Astrocyte (in vitro differentiated cells and primary cell): ENCODE measurements around the gene CD40. TPM values are rescaled to one million over a fixed set of nuclear protein-coding genes. Genes with fewer than 3 reads are reported as not detected.

ENCODE experiments used
- DNase-seq: peaks from one replicate; pipeline ENCODE4 v3.0.0-alpha.2; 2010; ENCODE audit warnings: low read depth
- FAIRE-seq: peaks from 2 replicates; lab custom pipeline; 2011; peaks lifted over from hg19 to GRCh38; lab: Jason Lieb, UNC
- H2AFZ ChIP-seq: 2 replicates; pipeline ENCODE4 v1.6.0; 2012; ENCODE audit warnings: low read depth, low read length, inconsistent platforms
- H3K27ac ChIP-seq: 2 replicates; pipeline ENCODE4 v1.5.1; 2011; ENCODE audit warnings: low read depth, low read length, inconsistent platforms
- H3K27me3 ChIP-seq: 2 replicates; pipeline ENCODE4 v1.6.0; 2011; ENCODE audit warnings: low read length, inconsistent platforms; ENCODE audit not compliant: insufficient read depth
- H3K36me3 ChIP-seq: 2 replicates; pipeline ENCODE4 v1.5.1; 2011; ENCODE audit warnings: low read length, inconsistent platforms; ENCODE audit not compliant: insufficient read depth
- H3K4me1 ChIP-seq: 2 replicates; pipeline ENCODE4 v1.5.1; 2011; ENCODE audit warnings: low read length, inconsistent platforms; ENCODE audit not compliant: insufficient read depth
- H3K4me2 ChIP-seq: 2 replicates; pipeline ENCODE4 v1.6.0; 2012; ENCODE audit warnings: low read length, inconsistent platforms
- H3K4me3 ChIP-seq: 2 replicates; pipeline ENCODE4 v1.5.1; 2011; ENCODE audit warnings: low read depth, mild to moderate bottlenecking, low read length, inconsistent platforms; ENCODE audit not compliant: insufficient read depth
- H3K79me2 ChIP-seq: 2 replicates; pipeline ENCODE4 v1.6.0; 2012; ENCODE audit warnings: mild to moderate bottlenecking, low read length, inconsistent platforms; ENCODE audit not compliant: insufficient read depth
- H3K9ac ChIP-seq: 2 replicates; pipeline ENCODE4 v1.6.0; 2012; ENCODE audit warnings: mild to moderate bottlenecking, low read length, inconsistent platforms
- H3K9me3 ChIP-seq: 2 replicates; pipeline ENCODE4 v1.5.1; 2012; ENCODE audit warnings: low read depth, mild to moderate bottlenecking, low read length, inconsistent platforms; ENCODE audit not compliant: insufficient read depth
- H4K20me1 ChIP-seq: 2 replicates; pipeline ENCODE4 v1.6.0; 2012; ENCODE audit warnings: low read length, inconsistent platforms; ENCODE audit not compliant: insufficient read depth
- H3K27ac Mint-ChIP-seq: one replicate; pipeline ENCODE4 v1.8.0; 2021; ENCODE audit warnings: mild to moderate bottlenecking, mixed read lengths; ENCODE audit not compliant: unreplicated experiment
- H3K27me3 Mint-ChIP-seq: one replicate; pipeline ENCODE4 v1.8.0; 2021; ENCODE audit warnings: low read depth, mixed read lengths; ENCODE audit not compliant: unreplicated experiment
- H3K36me3 Mint-ChIP-seq: one replicate; pipeline ENCODE4 v1.8.0; 2021; ENCODE audit warnings: low read depth, mixed read lengths; ENCODE audit not compliant: unreplicated experiment
- H3K4me1 Mint-ChIP-seq: one replicate; pipeline ENCODE4 v1.8.0; 2021; ENCODE audit warnings: low read depth, mixed read lengths; ENCODE audit not compliant: unreplicated experiment
- H3K4me3 Mint-ChIP-seq: one replicate; pipeline ENCODE4 v1.8.0; 2021; ENCODE audit warnings: mild to moderate bottlenecking, moderate library complexity, mixed read lengths; ENCODE audit not compliant: unreplicated experiment
- H3K9me3 Mint-ChIP-seq: one replicate; pipeline ENCODE4 v1.8.0; 2021; ENCODE audit warnings: mild to moderate bottlenecking, mixed read lengths; ENCODE audit not compliant: unreplicated experiment
- CTCF ChIP-seq: IDR thresholded peaks from 2 replicates; pipeline ENCODE4 v1.5.1; 2011; ENCODE audit warnings: low read depth, mild to moderate bottlenecking, inconsistent platforms, low read length, moderate library complexity; ENCODE audit not compliant: insufficient read depth
- EZH2 ChIP-seq: IDR thresholded peaks from 2 replicates; pipeline ENCODE4 v1.6.1; 2012; ENCODE audit warnings: mild to moderate bottlenecking, low read length, inconsistent platforms; ENCODE audit not compliant: insufficient read depth
- total RNA-seq: library from RNA; stranded (reverse); gene quantifications from 2 replicates; pipeline ENCODE4 v1.2.1, GENCODE V29; 2021

CD40 gene
- total RNA-seq, 1 donor from 2014 or later: 2.3 TPM

GRCh38 chr20:46174469-46175126 lies 56.5 kb downstream of the CD40 start:
- H3K9me3 ChIP-seq: peaks cover 4% of the 10 kb centered on the region
- Mint-ChIP-seq H3K27ac (no peak overlapping the region), H3K4me1 (no peaks in the 10 kb centered on the region), H3K27me3 (peaks cover 89% of the 10 kb centered on the region), H3K9me3 (no peaks in the 10 kb centered on the region), H3K36me3 (no peaks in the 10 kb centered on the region), H3K4me3 (no peak overlapping the region)
- no peak overlapping the region for H3K9ac ChIP-seq
- no peaks in the 10 kb centered on the region for H3K36me3 ChIP-seq
- H3K4me2 ChIP-seq: no peak overlapping the region
- DNase-seq (peak; percentile 3), FAIRE-seq (no peak)
- peak overlapping the region; percentile 34 for H2AFZ ChIP-seq
- H3K4me3 ChIP-seq: no peak overlapping the region
- TF ChIP-seq CTCF: peak; percentile 15
- TF ChIP-seq EZH2: no peak
- no peak overlapping the region for H3K27ac ChIP-seq
- H3K27me3 ChIP-seq: peaks cover 44% of the 10 kb centered on the region
- no peaks in the 10 kb centered on the region for H3K79me2 ChIP-seq
- no peaks in the 10 kb centered on the region for H3K4me1 ChIP-seq
- no peaks in the 10 kb centered on the region for H4K20me1 ChIP-seq

GRCh38 chr20:46175127-46175494 lies 57.0 kb downstream of the CD40 start:
- H3K36me3 ChIP-seq: no peaks in the 10 kb centered on the region
- no peak overlapping the region for H2AFZ ChIP-seq
- FAIRE-seq (no peak), DNase-seq (no peak)
- H3K79me2 ChIP-seq: no peaks in the 10 kb centered on the region
- H3K9me3 ChIP-seq: peaks cover 4% of the 10 kb centered on the region
- Mint-ChIP-seq H3K4me1 (no peaks in the 10 kb centered on the region), H3K4me3 (no peak overlapping the region), H3K36me3 (no peaks in the 10 kb centered on the region), H3K27me3 (peaks cover 90% of the 10 kb centered on the region), H3K9me3 (no peaks in the 10 kb centered on the region), H3K27ac (no peak overlapping the region)
- H3K4me1 ChIP-seq: no peaks in the 10 kb centered on the region
- H3K4me2 ChIP-seq: no peak overlapping the region
- TF ChIP-seq EZH2: no peak
- TF ChIP-seq CTCF: no peak
- H3K27ac ChIP-seq: no peak overlapping the region
- H3K27me3 ChIP-seq: peaks cover 42% of the 10 kb centered on the region
- no peak overlapping the region for H3K4me3 ChIP-seq
- no peak overlapping the region for H3K9ac ChIP-seq
- no peaks in the 10 kb centered on the region for H4K20me1 ChIP-seq

GRCh38 chr20:46176739-46177378 lies 58.7 kb downstream of the CD40 start:
- DNase-seq: no peak
- H3K9me3 ChIP-seq: peaks cover 4% of the 10 kb centered on the region
- no peaks in the 10 kb centered on the region for H3K4me1 Mint-ChIP-seq
- no peak for TF ChIP-seq CTCF
- TF ChIP-seq EZH2: no peak
- no peaks in the 10 kb centered on the region for H3K79me2 ChIP-seq
- H3K9me3 Mint-ChIP-seq: no peaks in the 10 kb centered on the region
- no peak overlapping the region for H3K9ac ChIP-seq
- peaks cover 80% of the 10 kb centered on the region for H3K27me3 Mint-ChIP-seq
- no peak overlapping the region for H3K4me3 Mint-ChIP-seq
- FAIRE-seq: no peak
- no peak overlapping the region for H3K27ac Mint-ChIP-seq
- H3K4me1 ChIP-seq: no peaks in the 10 kb centered on the region
- no peaks in the 10 kb centered on the region for H3K36me3 ChIP-seq
- H3K27ac ChIP-seq: no peak overlapping the region
- H3K4me3 ChIP-seq: no peak overlapping the region
- no peak overlapping the region for H3K4me2 ChIP-seq
- H3K36me3 Mint-ChIP-seq: no peaks in the 10 kb centered on the region
- H3K27me3 ChIP-seq: peaks cover 40% of the 10 kb centered on the region
- H4K20me1 ChIP-seq: no peaks in the 10 kb centered on the region
- H2AFZ ChIP-seq: no peak overlapping the region
